ENCODE data around the gene PLPP4.
"Not testable (repeated sequence)": the region's sequence is repeated elsewhere in the genome, so short reads cannot be mapped to it uniquely, and the experiment has no call there.

The PLPP4 gene

DNA sequence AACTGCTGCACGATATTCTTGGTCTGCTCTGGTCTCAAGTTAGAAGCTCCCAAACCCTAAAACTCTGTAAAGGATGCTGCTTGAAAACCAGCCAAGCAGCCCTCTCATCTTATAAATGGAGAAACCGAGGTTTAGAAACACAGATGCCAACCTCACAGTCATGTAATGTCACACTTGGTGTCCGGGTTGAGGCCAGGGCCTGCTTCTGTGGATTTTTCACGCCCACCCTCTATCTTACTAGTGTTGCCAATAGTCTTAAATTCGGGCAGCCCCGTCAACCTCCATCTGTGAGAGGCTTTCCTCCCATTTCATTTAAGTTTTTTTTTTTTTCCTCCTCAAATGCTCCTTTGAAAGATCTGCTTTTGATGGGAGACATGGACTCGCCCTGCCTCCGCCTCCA, 28.9 kb downstream of the PLPP4 start:
- DNase-seq (ENCODE audit: low spot score) (no peak), FAIRE-seq (no peak)

DNA sequence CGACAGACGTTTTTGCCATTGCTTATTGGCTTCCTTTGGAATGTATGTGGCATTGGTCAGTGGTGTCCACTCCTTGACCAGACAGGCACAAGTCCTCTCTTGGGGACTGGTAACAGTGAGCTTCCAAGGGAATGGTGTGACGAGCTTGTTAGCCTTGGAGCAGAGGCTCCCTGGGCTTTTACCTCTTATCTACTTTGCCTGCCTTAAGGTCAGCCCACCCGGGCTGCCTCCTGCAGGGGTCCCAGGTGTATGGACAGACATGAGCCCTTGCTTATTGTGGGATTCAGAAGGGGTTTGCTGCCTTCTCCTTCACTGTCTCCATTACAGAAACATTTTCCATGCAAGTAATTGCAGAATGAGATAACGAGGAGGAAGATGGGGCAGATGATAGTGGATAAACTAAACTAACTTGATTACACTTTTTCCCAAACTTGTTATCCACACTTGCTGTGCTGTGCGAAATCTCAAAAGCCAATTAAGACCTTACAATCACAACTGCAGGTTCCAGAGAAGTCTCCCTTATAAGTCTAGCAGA, 29.7 kb downstream of the PLPP4 start:
- FAIRE-seq, result no peak

DNA sequence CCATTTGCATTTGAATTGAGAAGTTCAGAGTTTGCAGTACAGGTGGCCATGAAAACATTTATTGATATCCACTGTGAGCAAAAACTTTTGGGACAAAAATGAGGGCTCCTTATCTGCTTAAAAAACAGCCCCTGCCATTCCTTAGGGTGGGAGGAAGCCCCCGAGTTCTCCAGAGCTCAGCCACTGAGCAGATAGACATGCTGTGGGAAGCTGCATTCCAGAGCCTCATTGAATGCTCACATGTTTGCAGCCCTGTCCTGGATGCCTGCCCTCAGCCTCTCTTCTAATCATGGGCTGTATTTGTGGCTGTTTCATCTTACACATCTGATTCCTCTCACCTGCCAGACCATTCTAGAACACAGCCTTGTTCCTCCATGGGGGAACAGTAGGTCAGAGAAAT, 33.3 kb downstream of the PLPP4 start:
- no peak for DNase-seq (ENCODE audit: low spot score)
- no peak for FAIRE-seq

More for the DNA sequence above, 29.7 kb downstream of the PLPP4 start:
- DNase-seq (ENCODE audit: low spot score), result no peak

- FAIRE-seq (no peak), DNase-seq (ENCODE audit: low spot score) (no peak)
These were observed 35.3 kb downstream of the PLPP4 start for GRCh38 chr10:120492346-120492745.

DNA sequence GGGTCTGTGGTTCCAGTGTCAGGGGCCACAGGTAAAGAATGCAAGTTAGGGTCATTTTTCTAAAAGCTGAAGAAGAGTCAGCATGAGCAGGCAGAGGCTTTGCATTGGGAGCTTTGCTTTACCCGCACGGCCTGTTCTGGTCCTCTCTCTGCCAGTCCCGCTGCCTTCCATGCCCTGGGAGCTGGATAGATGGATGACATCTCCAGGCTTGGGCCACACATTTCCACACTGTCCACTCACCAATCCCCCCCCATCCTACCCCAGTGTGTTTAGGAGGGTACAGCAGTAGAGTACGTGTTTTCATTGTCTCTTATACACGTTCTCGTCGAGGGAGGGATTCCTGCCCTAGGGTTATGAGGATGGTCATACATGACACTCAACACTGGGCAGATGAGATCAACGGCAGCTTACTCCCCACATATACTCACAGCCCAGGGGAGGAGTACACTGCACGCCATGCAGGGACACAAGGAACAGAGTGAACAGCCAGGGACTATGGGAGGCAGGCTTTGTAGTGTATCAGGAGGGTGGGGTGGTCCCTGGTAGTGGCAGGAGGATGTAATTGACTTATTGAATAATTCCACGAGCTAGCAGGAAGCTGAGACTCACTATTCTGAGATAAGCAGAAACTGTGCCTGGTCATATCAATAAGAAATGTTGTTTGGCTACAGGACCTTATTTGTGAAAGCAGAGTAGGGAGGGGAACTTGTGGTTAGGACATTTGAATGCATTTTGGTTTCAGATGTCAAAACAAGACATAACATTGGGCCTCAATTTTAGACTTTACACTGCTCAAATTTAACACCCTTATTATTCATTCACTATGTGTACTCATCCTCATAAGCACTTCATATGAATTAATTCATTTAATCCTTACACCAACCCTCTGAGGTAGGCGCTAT, 36.6 kb downstream of the PLPP4 start:
- FAIRE-seq, result no peak

DNA sequence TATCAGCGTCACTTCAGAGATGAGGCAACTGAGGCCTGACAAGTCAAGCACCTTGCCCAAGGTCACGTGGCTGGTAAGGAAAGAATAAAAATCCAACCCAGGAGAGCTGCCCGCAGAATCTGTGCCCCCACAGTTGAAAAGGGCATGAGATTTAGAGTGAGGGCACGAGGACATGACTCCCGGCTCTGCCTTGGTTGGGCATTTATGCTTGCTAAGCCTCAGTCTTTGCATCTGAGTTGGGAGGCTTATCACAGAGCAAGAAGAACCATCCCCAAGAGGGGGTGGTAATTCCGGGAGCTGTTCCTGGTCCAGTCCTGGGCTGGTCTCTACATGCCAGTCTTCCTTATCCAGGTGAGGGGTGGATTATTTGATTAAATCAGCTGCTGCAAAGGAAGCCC, 37.3 kb downstream of the PLPP4 start:
- FAIRE-seq (no peak), DNase-seq (ENCODE audit: low spot score) (no peak)

More for the DNA sequence above, 36.6 kb downstream of the PLPP4 start:
- no peak for DNase-seq (ENCODE audit: low spot score)

GRCh38 chr10:120495226-120496009, 38.4 kb downstream of the PLPP4 start:
- DNase-seq (ENCODE audit: low spot score), result no peak

DNA sequence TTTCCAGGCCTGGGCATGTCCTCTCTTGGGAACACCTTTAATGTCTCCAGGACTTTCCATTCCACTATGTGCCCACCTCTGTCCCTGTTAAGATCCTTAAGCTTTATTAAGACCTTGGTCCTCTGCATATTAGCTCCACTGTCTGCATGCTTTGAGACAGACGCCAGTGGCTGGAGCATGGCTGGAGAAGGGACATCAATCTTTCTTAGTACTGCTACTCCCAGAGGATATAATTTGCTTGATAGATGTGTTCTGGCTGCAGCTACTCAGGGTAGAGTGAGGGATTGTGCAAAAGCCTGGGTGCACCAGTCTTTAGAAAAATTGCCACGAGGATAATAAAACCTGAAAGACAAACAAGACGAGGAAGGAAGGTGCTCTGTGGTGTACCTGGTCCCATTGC, 42.9 kb downstream of the PLPP4 start:
- no peak for DNase-seq (ENCODE audit: low spot score)
- FAIRE-seq, result no peak

More at GRCh38 chr10:120495226-120496009, 38.4 kb downstream of the PLPP4 start:
- FAIRE-seq, result no peak

DNA sequence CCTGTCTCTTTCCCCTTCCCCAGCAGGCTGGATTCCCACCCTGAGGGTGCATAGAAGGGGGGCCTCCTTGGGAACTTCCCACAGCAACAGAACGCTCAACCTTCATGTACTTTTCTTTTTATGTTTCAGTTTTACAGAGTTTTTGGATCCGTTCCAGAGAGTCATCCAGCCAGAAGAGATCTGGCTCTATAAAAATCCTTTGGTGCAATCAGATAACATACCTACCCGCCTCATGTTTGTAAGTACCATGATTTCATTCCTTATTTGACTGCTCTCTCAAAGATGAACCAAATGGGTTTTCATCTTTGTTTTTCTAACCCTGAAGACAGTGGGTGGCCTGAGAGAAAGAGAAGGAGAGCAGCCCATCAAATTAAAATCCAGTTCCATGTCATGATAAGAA, 46.7 kb downstream of the PLPP4 start:
- FAIRE-seq, result no peak
- DNase-seq (ENCODE audit: low spot score), result no peak

DNA sequence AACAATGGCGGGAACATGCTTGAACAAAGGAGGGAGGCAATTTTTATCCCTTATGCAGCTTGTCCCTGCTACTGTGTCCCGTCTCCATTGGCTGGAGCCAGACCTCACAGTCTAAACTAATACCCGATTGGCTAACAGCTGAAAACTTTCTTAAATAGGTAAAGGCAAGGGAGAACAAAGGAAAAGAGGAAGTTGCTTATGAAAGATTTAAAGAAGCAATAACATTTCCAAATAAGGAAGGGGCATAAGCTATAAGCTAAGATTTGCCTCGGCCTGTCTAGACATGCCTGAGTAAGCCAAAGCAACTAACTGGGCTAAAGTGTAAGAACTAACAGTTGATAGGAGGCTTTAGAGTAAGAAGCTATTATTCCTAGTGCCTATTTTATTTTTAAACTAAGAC, 47.2 kb downstream of the PLPP4 start:
- peak; percentile 9 for FAIRE-seq
- DNase-seq (ENCODE audit: low spot score), result not testable (repeated sequence)

- no peak for FAIRE-seq
- no peak for DNase-seq (ENCODE audit: low spot score)
These were observed 48.0 kb downstream of the PLPP4 start for GRCh38 chr10:120505056-120505455.

GRCh38 chr10:120505866-120506265, 48.8 kb downstream of the PLPP4 start:
- FAIRE-seq (no peak), DNase-seq (ENCODE audit: low spot score) (no peak)

- FAIRE-seq (no peak), DNase-seq (ENCODE audit: low spot score) (no peak)
These were observed 49.6 kb downstream of the PLPP4 start for GRCh38 chr10:120506674-120507073.

- DNase-seq (ENCODE audit: low spot score), result no peak
- FAIRE-seq, result no peak
These were observed 50.1 kb downstream of the PLPP4 start for GRCh38 chr10:120507175-120507574.

DNA sequence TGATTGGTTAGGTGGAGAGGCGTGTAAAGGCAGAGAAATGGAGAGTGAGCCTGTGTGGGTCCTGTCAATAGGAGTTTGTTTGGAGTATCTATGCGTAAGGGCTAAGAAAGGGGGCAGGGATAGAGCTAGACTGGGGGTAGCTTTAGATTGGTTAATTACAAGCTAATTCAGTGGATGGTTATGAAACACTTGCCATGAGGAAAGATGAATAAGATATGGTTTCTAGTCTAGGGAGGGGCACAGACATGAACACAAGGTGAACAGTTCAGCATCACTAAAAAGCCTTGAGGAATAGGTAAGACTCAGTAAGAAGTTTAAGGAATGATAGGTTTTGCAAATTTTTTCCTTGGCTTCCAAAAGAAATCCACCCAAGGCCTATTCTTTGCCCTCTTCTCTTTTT, 50.6 kb downstream of the PLPP4 start:
- FAIRE-seq (no peak), DNase-seq (ENCODE audit: low spot score) (no peak)

GRCh38 chr10:120508393-120508792, 51.4 kb downstream of the PLPP4 start:
- FAIRE-seq (peak; percentile 98), DNase-seq (ENCODE audit: low spot score) (peak; percentile 93)

DNA sequence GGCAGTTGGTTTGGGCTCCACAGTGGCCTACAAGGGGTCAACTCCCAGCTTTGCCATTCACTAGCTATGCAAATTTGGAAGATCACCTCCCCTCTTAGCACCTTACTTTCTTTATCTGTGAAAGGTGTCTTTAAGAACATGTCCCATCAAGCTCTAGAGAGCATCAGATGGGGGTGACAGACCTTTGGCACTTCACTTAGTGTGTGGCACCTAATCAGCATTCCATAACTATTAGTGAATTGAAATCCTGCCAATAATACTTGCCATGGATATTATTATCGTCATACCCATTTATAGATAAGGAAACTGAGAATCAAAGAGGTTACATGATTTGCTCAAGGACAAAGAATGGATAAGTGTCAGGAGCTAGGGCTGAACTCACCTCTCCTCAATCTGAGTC, 51.9 kb downstream of the PLPP4 start:
- FAIRE-seq, result no peak
- DNase-seq (ENCODE audit: low spot score), result peak; percentile 13

DNA sequence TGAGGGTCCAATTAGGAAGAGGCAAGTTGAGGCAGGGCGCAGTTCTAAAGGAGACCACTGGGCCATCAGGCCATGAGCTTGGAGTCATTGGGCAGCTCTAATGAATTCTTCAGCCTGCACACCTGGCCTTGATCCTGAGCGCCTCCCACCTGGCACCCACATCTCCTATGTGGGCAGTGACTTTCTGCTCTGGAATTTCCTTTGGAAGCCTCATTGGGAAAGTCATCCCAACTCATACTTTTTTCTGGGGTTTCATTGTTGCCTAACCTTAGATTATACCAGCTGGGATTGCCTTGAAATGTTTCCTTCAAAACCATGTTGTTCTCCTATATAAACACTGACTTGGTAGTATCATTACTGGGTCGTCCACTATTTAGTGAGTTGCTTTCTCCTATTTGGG, 54.1 kb downstream of the PLPP4 start:
- DNase-seq (ENCODE audit: low spot score) (peak; percentile 70), FAIRE-seq (no peak)

DNA sequence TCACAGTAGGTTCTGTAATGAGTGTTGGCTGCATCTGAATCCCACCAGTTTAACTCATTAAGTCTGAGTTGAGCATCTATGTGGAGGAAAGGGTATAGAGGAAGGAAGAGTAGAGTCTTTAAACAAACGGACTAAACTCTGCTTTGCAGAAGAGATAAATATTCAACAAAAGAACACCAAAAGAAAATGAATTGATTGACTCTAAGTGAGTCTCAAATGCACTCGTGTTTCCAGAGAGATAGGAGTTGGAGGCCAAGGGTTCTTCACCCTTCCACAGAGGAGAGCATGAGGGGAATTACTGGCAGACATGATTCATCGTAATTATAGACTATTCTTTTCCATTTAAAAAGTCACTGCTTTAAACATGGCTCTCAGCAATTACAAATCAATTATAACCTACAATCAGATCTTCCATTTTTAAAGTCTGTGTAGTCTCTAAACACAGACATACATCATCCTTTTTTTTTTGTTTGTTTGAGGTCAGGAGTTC, 56.3 kb downstream of the PLPP4 start:
- FAIRE-seq (no peak), DNase-seq (ENCODE audit: low spot score) (no peak)

GRCh38 chr10:120514035-120514620, 57.1 kb downstream of the PLPP4 start:
- DNase-seq (ENCODE audit: low spot score) (peak; percentile 48), FAIRE-seq (no peak)

DNA sequence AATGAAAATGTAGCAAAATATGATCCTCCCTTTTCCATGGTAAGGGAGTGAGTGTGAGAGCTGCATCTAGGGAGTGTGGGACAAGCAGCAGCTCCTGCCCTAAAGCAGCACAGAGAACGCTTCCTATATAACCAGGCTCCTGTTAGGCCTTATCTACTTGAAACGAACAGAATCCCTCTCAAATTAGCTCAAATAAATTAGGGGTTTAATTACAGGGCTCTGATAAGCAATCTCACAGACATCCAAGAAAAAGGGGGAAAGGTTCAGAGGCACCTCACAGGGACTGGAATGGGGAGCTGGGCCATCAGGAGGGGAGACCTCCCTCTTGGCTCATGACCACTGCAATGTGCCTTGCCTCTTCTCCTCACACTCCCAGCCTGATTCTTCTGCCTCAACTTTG, 57.9 kb downstream of the PLPP4 start:
- DNase-seq (ENCODE audit: low spot score), result no peak
- no peak for FAIRE-seq

GRCh38 chr10:120515741-120516140, 58.7 kb downstream of the PLPP4 start:
- no peak for DNase-seq (ENCODE audit: low spot score)
- no peak for FAIRE-seq
